DOHH2 (cell line): ENCODE results near the gene IGFL1.
"Not testable (repeated sequence)": the region's sequence is repeated elsewhere in the genome, so short reads cannot be mapped to it uniquely, and the experiment has no call there.

Experiments
- CTCF ChIP-seq: fragments of 200-600 bp; sonication (generic); IDR thresholded peaks from one replicate; pipeline ENCODE4 v1.5.1; 2014; ENCODE audit warnings: antibody characterized with exemption, mild to moderate bottlenecking, low read depth, low read length; ENCODE audit not compliant: poor library complexity, severe bottlenecking
- EZH2phosphoT487 ChIP-seq: fragments of 200-600 bp; sonication (generic); IDR thresholded peaks from 2 replicates; pipeline ENCODE4 v1.6.1; 2017; ENCODE audit warnings: borderline replicate concordance, mild to moderate bottlenecking, antibody characterized with exemption, low read length, moderate library complexity, mixed read lengths

GRCh38 chr19:46243081-46243654 lies 13.6 kb downstream of the IGFL1 start:
- TF ChIP-seq CTCF, EZH2phosphoT487: not testable (repeated sequence)
